HG03575 (cell line): ENCODE results near the gene PECR.

Experiments
- ATAC-seq: cut with Tn5 transposase; IDR thresholded peaks from one replicate; pipeline ENCODE4 v1.9.1; 2021; ENCODE audit not compliant: unreplicated experiment, insufficient number of reproducible peaks, low FRiP score; ENCODE audit errors: extremely low read depth

Gene PECR

DNA sequence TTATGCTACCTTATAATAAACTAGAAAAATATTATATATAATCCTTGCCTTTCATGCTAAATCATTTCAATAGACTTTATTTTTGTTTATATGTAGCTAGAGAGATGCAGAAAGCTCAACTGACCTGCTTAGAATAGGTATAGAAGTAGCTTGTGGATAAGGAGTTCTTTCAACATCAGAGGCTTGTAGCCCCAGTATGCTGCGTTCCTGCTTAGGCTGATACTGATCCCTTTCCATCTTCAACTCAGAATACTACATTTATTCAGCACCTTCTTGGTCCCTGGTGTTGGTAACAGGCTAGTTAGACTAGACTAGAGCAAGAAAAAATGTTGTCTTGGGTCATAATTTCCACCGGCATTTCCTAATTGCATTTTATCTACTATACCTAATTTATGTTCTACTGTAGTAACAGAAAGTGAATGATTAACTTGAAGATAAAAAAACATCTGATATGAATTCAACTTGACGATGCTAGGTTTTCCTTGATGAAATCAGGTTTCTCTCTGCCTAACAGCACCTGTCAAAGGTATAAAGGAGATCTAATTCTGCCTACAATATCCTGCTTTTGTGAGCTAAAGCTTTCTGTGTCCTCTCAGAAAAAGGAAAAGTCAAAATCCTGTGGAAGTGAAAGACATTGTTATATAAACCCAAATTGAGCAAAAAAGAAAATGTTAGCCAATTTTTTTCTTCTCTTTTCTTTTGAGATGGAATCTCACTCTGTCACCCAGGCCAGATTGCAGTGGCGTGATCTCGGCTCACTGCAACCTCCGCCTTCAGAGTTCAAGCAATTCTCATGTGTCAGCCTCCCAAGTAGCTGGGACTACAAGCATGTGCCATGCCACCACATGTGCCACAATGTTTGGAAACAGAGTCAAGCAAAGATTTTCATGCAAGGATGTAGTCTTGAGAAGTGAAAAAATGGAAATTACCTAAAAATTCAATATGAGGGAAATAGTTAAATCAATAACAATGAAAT lies 5.8 kb downstream of the PECR start:
- no peak for ATAC-seq

GRCh38 chr2:216074794-216075193 lies 6.8 kb downstream of the PECR start:
- no peak for ATAC-seq

DNA sequence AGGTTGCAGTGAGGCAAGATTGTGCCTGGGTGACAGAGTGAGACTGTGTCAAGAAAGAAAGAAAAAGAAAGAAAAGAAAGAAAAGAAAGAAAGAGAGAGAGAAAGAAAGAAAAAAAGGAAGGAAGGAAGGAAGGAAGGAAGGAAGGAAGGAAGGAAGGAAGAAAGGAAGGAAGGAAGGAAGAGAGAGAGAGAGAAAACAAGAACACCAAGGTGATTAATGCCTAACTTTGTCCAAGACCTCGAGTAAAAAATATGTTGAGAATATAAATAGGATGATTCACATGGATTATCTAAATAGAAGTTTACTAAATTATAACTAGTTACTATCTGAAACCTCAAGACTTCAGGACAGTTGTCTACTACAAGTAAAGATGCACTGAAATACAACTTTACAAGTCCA lies 7.2 kb downstream of the PECR start:
- ATAC-seq = no peak

DNA sequence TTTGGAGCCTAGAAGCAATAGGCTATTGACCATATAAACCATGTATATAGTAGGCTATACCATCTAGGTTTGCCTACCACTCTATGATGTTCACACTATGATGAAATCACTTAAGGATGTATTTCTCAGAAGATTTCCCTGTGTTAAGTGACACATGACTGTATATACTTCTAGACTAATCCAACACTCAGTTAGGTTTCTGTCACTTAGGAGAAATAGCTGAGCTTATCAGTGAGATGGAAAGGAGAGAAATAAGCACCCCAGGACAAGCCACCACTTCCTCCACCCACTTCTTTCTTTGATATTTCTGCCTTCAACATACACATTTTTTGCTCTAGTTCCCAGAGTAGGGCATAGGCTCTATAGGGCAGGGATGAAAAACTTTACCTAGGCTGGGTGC lies 7.8 kb downstream of the PECR start:
- no peak for ATAC-seq

GRCh38 chr2:216072473-216072872 lies 9.1 kb downstream of the PECR start:
- ATAC-seq = no peak

- no peak for ATAC-seq
These were observed 10.3 kb downstream of the PECR start for GRCh38 chr2:216071111-216071851.

DNA sequence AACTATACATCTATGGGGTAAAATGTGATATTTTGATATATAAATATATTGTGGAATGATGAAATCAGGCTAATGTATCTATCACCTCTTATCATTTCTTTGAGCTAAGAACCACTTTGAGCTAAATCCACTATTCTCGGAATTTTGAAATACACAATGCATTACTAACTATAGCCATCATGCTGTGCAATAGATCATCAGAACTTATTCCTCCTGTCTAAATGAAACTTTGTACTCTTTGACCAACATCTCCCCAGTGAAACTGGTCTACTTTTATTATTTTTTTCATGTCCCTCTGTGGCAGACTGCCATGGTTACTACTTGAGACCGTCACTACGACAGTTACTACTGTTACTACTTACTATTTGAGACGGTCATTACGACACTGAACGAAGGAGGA lies 11.4 kb downstream of the PECR start:
- ATAC-seq = no peak

DNA sequence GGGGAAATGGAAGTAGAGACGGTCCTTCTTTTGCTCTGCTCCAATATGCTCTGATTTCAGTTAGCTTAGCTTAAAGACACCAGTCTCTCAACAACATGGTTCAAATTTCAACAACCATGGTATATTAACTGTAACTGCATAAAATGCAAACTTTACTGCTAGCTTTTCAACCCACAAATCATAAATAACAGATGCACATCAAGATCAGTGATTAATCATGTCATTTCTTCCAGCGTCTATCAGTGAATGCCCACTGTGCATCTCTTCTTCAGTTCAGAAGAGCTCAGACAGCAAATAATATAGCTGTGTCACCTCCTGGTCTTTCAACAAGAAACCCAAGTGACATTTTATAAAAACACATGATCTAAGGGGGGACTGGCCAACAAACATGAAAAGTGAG lies 12.6 kb downstream of the PECR start:
- ATAC-seq = no peak

GRCh38 chr2:216066230-216066629 lies 15.4 kb downstream of the PECR start:
- ATAC-seq = no peak

- no peak for ATAC-seq
These were observed 16.9 kb downstream of the PECR start for GRCh38 chr2:216064665-216065064.

DNA sequence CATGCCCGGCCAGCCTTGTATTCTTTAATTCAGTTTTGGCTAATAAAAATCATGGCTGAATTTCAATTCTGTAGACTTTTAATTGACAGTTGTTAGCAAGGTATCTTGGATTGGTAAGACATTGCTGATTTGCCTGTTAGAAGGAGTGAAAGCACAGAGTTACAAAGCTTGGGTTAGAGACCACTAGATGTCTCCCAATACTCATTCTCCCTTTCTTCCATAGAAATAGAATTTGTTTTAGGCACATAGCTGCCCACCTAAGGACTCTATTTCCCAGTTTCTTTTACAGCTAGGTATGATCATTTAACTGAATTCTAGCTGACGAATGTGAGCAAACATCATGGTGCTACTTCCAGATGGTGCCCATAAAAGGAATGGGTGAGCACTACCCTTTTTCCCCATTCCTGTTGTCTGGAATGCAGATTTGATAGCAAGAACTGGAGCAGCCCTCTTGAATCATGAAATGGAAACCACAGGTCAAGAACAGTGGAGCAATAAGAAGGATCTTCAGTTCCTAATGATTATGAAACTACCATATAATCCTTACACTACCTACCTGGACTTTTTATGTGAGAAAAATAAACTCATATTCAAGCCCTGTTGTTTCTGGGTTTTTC lies 17.5 kb downstream of the PECR start:
- no peak for ATAC-seq

GRCh38 chr2:216059233-216059834 lies 22.3 kb downstream of the PECR start:
- no peak for ATAC-seq

DNA sequence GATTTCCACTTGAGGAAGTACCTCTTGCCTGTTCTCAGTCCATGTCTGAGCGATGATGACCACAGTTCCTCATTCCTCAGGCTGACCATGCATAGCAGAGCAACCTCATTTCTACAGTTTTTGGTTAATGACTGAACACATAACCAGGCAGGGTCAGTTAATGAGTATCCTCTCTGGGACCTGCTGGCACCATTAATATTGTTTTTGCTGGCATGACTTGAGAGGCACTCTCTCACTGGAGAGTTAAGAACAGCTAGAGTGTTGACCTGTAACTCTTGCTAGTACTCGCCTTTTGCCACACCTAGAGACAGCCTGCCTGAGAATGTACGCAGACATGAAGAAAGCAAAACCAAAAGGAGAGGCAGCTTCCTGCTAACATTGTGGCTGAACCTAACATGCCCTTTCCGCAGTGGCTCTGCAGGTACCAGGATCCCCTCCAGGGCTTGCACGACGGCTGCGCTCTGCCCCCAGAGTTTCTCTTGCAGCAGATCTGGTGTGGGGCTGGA lies 23.9 kb downstream of the PECR start:
- peak; percentile 60 for ATAC-seq

DNA sequence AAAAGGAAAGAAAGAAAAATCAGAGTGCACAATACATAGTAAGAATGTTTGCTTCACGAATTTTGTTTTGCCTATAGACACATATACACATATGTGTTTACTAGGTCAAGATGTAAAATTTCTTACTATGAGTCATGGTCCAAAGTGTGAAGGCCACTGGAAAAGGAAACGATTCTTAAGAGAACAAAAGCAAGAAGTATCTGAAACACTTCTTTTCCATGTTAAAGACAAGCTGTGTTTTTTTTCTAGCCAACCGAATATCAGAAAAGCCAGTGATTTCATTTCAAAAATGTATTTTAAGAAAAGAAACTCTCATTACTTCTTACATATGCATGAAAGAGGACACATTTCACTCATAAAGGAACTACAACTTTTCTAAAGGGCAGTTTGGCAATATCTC lies 24.9 kb downstream of the PECR start:
- ATAC-seq = peak; percentile 40

- ATAC-seq = no peak
These were observed 25.9 kb downstream of the PECR start for GRCh38 chr2:216055680-216056079.

DNA sequence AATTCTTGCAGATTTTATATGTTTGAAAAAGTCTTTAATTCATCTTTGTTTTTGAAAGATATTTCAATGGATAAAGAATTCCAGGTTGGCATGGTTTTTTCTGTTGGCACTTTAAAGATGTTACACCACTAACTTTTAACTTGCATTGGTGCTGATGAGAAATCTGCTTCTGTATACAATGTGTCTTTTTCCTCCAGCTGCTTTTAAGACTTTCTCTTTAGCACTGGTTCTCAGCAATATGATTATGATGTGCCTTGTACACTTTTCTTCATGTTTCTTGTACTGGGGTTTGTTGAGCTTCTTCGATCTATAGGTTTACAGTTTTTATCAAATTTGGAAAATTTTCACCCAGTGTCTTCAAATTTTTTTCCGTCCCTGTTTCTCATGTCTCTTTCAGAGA lies 29.2 kb downstream of the PECR start:
- ATAC-seq = no peak

DNA sequence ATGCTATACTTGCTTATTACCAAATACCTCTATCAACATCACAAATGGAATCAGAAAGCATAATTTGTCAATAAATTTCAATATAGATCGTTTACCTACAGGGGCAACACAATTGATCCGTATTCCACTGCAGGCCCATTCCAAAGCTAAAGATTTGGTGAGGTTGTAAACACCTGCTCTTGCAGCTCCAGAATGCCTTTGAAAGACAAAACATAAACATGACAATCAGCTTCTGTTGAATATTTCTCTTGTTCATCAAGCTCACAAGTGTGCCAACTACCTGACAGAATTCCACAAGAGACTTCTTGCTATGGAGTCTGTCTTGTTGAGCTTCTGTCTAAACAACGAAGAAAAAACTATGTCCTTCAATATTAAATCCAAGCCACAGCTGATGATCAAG lies 30.3 kb downstream of the PECR start:
- no peak for ATAC-seq

DNA sequence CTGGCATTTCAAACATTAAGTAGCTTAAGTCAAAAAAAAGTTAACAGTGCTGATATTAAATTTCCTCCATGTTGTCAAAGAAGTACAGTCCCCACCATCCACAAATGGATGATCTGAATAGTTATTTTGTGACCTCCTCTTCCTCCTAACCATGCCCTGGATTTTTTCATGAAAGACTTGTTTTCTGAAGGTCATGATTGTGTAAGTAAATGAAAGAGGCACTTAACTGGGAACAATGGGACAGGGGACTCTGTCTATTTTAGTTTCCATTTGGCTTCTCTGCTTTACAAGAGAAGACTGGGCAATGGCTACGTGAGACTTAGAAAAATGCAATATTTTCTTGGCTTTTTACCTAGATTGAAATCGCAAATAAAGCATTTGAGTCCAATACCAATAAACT lies 32.2 kb downstream of the PECR start:
- no peak for ATAC-seq

DNA sequence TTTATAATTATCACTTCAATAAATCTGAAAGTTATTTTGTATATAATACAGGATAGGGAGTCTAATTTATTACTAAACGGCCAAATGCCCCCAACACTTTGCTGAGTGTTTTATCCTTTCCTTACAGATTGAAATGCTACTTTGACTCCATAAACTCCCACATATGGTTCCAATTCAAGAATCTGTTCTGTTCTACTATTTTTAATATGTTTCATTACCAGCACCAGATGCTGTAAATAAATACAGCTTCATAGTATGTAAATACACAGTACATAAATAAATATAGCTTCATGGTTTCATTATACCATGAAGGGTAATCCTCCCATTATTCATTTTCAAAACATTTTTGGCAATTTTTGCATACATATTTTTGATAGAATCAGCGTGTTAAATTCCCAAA lies 34.2 kb downstream of the PECR start:
- no peak for ATAC-seq
